22Rv1 (cell line): ENCODE results near the gene TEX19.

ENCODE experiments used
- H3K27ac ChIP-seq: fragments of 450-650 bp; 2 replicates; pipeline ENCODE4 v1.5.1; 2017
- CTCF ChIP-seq: fragments of 450-650 bp; IDR thresholded peaks from 2 replicates; pipeline ENCODE4 v1.5.1; 2017; ENCODE audit warnings: mild to moderate bottlenecking
- ZFX ChIP-seq: fragments of 450-650 bp; IDR thresholded peaks from 2 replicates; pipeline ENCODE4 v1.6.1; 2017; ENCODE audit warnings: antibody characterized with exemption, borderline replicate concordance

The TEX19 gene

GRCh38 chr17:82397449-82398335 is 38.6 kb downstream of the TEX19 start:
- H3K27ac ChIP-seq: no peak overlapping the region

GRCh38 chr17:82399041-82399441 is 40.0 kb downstream of the TEX19 start:
- H3K27ac ChIP-seq: no peak overlapping the region
- no peak for TF ChIP-seq CTCF
- no peak for TF ChIP-seq ZFX

More at GRCh38 chr17:82397449-82398335, 38.6 kb downstream of the TEX19 start:
- TF ChIP-seq ZFX (no peak), CTCF (no peak)

- no peak for TF ChIP-seq CTCF
- no peak for TF ChIP-seq ZFX
- no peak overlapping the region for H3K27ac ChIP-seq
Measured at GRCh38 chr17:82399601-82400101, 40.6 kb downstream of the TEX19 start.

GRCh38 chr17:82400206-82400605 is 41.2 kb downstream of the TEX19 start:
- H3K27ac ChIP-seq: no peak overlapping the region
- TF ChIP-seq ZFX (no peak), CTCF (no peak)

GRCh38 chr17:82400830-82401229 is 41.8 kb downstream of the TEX19 start:
- H3K27ac ChIP-seq: no peak overlapping the region
- TF ChIP-seq ZFX (no peak), CTCF (no peak)

- H3K27ac ChIP-seq: no peak overlapping the region
- TF ChIP-seq ZFX: no peak
- TF ChIP-seq CTCF: no peak
Measured at GRCh38 chr17:82402865-82403264, 43.8 kb downstream of the TEX19 start.
